ENCODE results near the gene ARFGAP3.

The ARFGAP3 gene

GRCh38 chr22:42904050-42904449, 47.0 kb upstream of the ARFGAP3 start:
- Histone ChIP-seq H3K79me2 (ENCODE audit: insufficient read depth, low read length) (peaks cover 28% of the 10 kb centered on the region; the same call in 1 of the 2 replicates), H3K9me3 (ENCODE audit: insufficient read depth, low read depth, low read length) (no peaks in the 10 kb centered on the region), H3K4me1 (ENCODE audit: insufficient read depth, low read length, poor library complexity, severe bottlenecking) (no peaks in the 10 kb centered on the region), H3K27me3 (ENCODE audit: insufficient read depth, low read length, poor library complexity, severe bottlenecking) (no peaks in the 10 kb centered on the region), H3K4me2 (ENCODE audit: low read depth, low read length, poor library complexity, severe bottlenecking) (no peak overlapping the region), H3K4me3 (ENCODE audit: low read length, poor library complexity, severe bottlenecking) (no peak overlapping the region), H3K9me2 (replicated peaks; ENCODE audit: low read depth, low read length) (no peaks in the 10 kb centered on the region), H3K36me3 (ENCODE audit: insufficient read depth, low read length) (peaks cover 36% of the 10 kb centered on the region; the same call in 1 of the 2 replicates), H2AFZ (ENCODE audit: low read length) (no peak overlapping the region), H4K20me1 (ENCODE audit: insufficient read depth, low read length, poor library complexity, severe bottlenecking) (no peaks in the 10 kb centered on the region), H3F3A (ENCODE audit: low read depth) (no peaks in the 10 kb centered on the region), H3K9ac (ENCODE audit: low read depth, low read length, poor library complexity, severe bottlenecking) (no peak overlapping the region)
- TF ChIP-seq EZH2phosphoT487 (IDR thresholded peaks at IDR 0.05; ENCODE audit: borderline replicate concordance): no peak
- no peak for TF ChIP-seq CTCF (conservative IDR thresholded peaks at IDR 0.05; ENCODE audit: low read length)

- Histone ChIP-seq H3F3A (ENCODE audit: low read depth) (no peaks in the 10 kb centered on the region), H3K4me1 (ENCODE audit: insufficient read depth, low read length, poor library complexity, severe bottlenecking) (no peaks in the 10 kb centered on the region), H3K4me2 (ENCODE audit: low read depth, low read length, poor library complexity, severe bottlenecking) (no peak overlapping the region), H3K9me2 (replicated peaks; ENCODE audit: low read depth, low read length) (no peaks in the 10 kb centered on the region), H3K9ac (ENCODE audit: low read depth, low read length, poor library complexity, severe bottlenecking) (no peak overlapping the region), H3K4me3 (ENCODE audit: low read length, poor library complexity, severe bottlenecking) (no peak overlapping the region), H2AFZ (ENCODE audit: low read length) (no peak overlapping the region), H3K9me3 (ENCODE audit: insufficient read depth, low read depth, low read length) (no peaks in the 10 kb centered on the region), H3K36me3 (ENCODE audit: insufficient read depth, low read length) (peaks cover 27% of the 10 kb centered on the region; the same call in 1 of the 2 replicates), H3K79me2 (ENCODE audit: insufficient read depth, low read length) (peaks cover 34% of the 10 kb centered on the region; the same call in 1 of the 2 replicates), H4K20me1 (ENCODE audit: insufficient read depth, low read length, poor library complexity, severe bottlenecking) (no peaks in the 10 kb centered on the region), H3K27me3 (ENCODE audit: insufficient read depth, low read length, poor library complexity, severe bottlenecking) (no peaks in the 10 kb centered on the region)
- TF ChIP-seq CTCF (conservative IDR thresholded peaks at IDR 0.05; ENCODE audit: low read length): no peak
- no peak for TF ChIP-seq EZH2phosphoT487 (IDR thresholded peaks at IDR 0.05; ENCODE audit: borderline replicate concordance)
Measured at GRCh38 chr22:42902875-42903510, 45.9 kb upstream of the ARFGAP3 start.

- Histone ChIP-seq H3K4me2 (ENCODE audit: low read depth, low read length, poor library complexity, severe bottlenecking) (no peak overlapping the region), H3K9me3 (ENCODE audit: insufficient read depth, low read depth, low read length) (no peaks in the 10 kb centered on the region), H2AFZ (ENCODE audit: low read length) (no peak overlapping the region), H3K9ac (ENCODE audit: low read depth, low read length, poor library complexity, severe bottlenecking) (no peak overlapping the region), H3K36me3 (ENCODE audit: insufficient read depth, low read length) (peaks cover 17% of the 10 kb centered on the region; the same call in 1 of the 2 replicates), H3F3A (ENCODE audit: low read depth) (no peaks in the 10 kb centered on the region), H3K9me2 (replicated peaks; ENCODE audit: low read depth, low read length) (no peaks in the 10 kb centered on the region), H4K20me1 (ENCODE audit: insufficient read depth, low read length, poor library complexity, severe bottlenecking) (no peaks in the 10 kb centered on the region), H3K4me3 (ENCODE audit: low read length, poor library complexity, severe bottlenecking) (no peak overlapping the region), H3K27me3 (ENCODE audit: insufficient read depth, low read length, poor library complexity, severe bottlenecking) (no peaks in the 10 kb centered on the region), H3K79me2 (ENCODE audit: insufficient read depth, low read length) (peaks cover 39% of the 10 kb centered on the region; the same call in 1 of the 2 replicates), H3K4me1 (ENCODE audit: insufficient read depth, low read length, poor library complexity, severe bottlenecking) (no peaks in the 10 kb centered on the region)
- TF ChIP-seq CTCF (conservative IDR thresholded peaks at IDR 0.05; ENCODE audit: low read length) (peak; percentile 46), EZH2phosphoT487 (IDR thresholded peaks at IDR 0.05; ENCODE audit: borderline replicate concordance) (no peak)
Measured at GRCh38 chr22:42901790-42902508, 44.9 kb upstream of the ARFGAP3 start.

All from Loucy (cell line).